Activated CD8-positive, alpha-beta memory T cell treated with anti-CD3 and anti-CD28 coated beads for 48 hours (primary cell): Measurements from ENCODE around the gene CDKN2AIPNL.
A peak's percentile ranks its signal among the peaks of the same experiment; 100 is the strongest.

Experiments used
- DNase-seq, 3 experiments: peaks; one replicate each; pipeline ENCODE4 v3.0.0-alpha.2; 2020; ENCODE audit warnings: low read depth in 2 of 3, low spot score in 2 of 3

The CDKN2AIPNL gene, protein sequence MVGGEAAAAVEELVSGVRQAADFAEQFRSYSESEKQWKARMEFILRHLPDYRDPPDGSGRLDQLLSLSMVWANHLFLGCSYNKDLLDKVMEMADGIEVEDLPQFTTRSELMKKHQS

DNA sequence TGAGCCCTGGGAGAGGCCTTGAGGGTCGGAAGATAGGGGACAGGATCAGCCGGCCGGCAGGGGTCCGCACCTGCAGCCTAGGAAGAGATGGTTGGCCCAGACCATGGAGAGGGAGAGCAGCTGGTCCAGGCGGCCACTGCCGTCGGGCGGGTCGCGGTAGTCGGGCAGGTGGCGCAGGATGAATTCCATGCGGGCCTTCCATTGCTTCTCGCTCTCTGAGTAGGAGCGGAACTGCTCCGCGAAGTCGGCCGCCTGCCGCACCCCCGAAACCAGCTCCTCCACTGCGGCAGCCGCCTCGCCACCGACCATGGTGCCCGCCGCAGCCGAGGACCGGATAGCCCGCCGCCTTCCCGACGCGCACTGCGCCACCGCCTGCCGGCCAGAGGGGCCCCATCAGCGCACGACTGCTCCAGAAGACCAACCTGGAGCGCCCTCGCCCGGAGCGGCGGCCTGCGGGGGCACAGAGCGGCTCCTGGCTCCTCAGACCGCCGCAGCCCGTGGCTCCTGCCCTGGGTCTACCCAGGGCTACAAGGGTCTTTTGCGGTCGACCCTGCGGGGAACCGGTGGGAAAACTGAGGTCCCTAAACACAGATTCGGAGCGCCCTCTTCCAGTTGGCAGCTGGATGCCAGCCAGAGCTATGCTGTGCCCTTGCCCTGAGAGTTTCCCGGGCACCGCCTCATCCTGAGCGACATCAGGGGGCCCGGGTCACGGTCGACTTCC lies at the start of gene CDKN2AIPNL:
Gene CDKN2AIPNL (minus strand): TSS at position 336 of the 721 bp plus-strand sequence. CDS start 27 bp downstream, at position 309.
- peak; percentile 78 to 83 (median 79) for DNase-seq

DNA sequence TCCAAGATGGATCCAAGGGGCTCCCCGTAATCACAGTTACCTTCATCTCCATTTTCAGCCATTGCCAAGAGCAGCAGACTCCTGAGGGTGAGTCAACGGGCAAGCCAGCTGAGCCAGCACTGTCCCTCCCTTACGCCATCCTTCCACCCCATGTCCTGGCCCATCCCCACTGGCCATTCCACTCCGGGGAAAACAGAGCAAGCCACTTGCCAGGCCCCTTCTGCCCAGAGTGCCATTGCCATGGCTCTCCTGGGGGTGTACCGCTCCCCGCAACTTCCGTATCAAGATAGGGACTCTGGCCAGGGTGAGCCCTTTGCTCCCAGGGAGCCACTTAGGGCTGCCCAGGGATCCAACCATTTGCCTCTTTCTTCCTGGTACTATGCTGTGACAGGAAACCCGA lies 48.9 kb upstream of the CDKN2AIPNL start:
- DNase-seq, result no peak

DNA sequence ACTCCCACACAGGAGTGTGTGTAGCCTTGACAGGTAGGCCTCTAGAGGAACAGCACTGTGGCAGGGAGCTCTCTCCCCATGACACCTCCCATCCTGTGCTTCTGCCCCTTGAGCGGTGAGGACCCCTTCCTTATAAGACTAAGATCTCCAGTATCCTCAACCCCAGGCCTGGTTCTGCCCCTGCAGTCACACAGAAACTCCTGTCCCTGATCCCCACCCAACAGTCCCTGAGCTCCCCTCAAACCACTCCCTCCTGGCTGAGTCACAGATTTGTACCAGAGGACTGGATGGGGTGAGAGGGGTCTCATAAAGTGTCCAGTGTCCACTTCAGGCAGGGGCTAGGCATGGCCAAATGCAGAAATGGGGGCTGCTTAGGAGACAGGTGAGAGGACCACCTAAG lies 47.8 kb upstream of the CDKN2AIPNL start:
- DNase-seq, result no peak

DNA sequence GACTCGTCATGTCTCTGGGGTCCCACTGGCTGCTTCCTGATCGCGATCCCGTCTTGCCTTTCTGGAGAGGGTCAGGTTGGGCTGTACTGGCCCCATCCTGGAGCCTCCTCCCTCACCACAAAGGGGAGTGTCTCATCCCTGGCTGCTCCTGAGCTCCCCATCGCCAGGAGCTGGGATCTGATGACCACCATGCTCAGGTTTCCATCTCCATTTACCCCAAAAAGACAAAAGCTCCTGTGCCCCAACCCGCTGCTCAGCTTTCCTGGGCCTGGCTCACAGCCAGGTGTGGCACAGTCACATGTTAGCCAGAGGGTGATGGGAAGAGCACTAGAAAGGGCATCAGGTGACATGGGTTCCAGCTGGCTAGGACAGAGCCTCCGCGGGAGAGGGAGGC lies 47.3 kb upstream of the CDKN2AIPNL start:
- no peak for DNase-seq

DNA sequence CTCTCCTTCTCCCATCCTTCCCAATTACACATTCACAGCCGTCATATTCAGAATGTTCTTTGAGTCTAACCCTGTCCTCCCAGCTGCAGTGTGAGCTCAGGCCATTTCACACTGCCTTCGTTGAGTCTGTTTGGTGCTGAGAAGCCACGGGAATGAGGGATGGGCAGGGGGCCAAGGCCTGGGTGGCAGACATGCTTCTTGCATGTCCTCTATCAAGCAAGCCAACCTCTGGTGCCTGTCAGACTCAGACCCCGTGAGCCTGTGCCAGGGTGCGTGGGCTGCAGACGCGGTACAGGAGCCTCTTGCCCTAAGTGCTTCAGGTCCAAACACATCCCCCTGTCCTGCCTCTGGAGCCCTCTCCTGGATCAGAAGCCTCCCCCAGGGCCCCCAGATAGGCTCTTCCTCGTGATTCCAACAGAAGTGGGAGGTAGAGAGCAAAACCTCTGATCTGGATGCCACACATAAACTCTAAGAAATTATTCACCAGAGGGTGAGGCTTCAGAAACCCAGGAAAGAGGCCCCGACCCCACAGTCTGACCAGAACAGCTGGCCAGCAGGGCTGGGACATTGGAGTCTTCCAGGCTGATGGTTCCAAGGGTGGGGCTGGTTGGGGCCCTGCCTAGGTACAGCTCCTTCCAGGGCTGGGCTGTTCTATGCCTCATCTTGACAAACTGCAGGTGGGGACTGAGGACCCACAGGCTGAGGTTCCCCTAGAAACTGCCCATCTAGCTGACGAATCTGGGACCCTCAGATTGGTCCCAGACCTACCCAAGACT lies 46.7 kb upstream of the CDKN2AIPNL start:
- no peak for DNase-seq

DNA sequence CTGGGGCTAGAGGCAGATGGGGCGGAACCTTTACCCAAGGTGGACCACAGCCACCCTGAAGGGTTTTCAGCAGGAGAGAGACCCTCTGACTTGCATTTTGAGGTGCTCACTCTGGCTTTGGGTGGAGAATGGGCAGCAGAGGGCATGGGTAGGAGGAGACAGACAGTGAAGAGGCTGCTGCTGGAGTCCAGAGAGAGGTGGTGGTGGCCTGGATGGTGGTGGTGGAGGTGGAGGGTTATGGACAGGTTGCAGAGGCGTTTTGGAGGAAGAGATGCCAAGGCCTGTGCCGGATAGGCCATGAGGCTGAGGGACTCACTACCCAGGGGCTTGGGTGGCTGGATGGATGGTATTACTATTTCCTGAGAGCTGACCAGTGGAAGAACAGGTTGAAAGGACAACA lies 46.1 kb upstream of the CDKN2AIPNL start:
- no peak for DNase-seq

DNA sequence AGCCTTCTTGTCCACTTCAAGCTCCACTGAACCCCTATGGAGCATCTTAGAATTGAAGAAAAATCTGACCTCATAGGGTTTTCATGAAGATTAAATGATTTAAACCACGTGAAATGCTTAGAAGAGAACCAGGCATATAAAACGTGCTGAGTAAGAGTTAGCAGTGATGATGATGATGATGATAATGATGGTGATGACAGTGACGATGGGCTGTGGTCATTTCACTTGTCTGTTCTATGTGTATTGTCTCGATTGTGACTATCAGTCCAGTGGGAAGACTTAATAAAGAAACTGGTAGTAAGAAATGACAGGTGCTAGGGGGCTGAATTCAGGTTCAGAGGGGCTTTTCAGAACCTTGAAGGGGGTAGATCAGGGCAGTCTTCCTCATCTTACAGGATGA lies 45.1 kb upstream of the CDKN2AIPNL start:
- no peak for DNase-seq

DNA sequence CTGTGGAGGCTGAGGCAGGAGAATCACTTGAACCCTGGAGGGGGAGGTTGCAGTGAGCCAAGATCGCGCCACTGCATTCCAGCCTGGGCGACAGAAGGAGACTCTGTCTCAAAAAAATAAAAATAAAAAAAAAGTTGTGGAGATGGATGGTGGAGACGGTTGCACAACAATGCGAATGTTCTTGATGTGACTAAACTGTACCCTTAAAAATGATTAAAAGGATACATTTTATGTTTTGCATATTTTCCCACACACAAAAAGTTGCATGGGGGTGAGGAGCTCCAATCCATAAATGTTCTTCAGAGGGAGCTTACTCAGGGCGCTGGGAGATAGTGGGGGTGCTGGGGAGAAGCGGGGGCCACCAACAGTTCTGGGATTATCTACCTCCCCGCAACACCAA lies 43.8 kb upstream of the CDKN2AIPNL start:
- DNase-seq, result no peak

DNA sequence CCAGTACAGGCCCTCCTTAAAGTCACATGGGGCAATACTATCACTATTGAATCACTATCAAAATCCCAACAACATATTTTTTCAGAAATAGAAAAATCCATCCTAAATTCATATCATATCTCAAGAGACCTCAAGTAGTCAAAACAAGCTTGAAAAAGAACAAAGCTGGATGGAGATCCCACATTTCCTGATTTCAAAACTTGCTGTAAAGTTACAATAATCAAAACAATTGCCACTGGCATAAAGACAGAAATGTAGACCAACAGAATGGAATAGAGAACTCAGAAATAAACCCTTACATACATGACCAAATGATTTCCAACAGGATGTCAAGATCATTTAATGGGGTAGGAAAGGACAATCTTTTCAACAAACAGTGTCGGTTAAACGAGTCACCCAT lies 41.3 kb upstream of the CDKN2AIPNL start:
- no peak for DNase-seq

DNA sequence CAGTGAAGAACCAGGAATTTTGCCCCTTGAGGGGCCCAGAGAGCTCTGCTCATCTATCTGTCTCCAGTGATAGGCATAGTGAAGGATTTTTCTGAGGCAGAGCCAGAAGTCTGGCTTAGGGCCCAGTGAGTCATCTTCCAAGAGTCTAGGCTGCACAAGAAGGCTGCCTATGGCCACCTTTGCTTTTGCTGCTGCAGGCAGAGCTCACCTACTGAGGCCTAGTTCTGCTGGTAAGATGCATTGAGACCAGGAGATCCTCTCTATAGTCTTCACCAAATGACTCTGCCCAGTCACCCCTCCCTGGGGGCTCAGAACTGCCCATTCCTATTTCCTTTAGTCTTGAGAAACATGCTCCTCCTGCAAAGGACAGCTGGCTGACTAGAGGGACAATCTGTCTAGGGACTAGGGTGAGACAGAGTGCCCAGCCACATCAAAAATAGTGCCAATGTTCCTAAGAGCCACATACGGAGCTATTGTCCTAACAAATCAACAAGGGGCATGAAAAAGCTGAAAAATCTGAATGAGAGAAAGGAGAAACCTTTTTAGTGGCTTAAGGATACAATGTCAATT lies 40.3 kb upstream of the CDKN2AIPNL start:
- DNase-seq, result no peak

DNA sequence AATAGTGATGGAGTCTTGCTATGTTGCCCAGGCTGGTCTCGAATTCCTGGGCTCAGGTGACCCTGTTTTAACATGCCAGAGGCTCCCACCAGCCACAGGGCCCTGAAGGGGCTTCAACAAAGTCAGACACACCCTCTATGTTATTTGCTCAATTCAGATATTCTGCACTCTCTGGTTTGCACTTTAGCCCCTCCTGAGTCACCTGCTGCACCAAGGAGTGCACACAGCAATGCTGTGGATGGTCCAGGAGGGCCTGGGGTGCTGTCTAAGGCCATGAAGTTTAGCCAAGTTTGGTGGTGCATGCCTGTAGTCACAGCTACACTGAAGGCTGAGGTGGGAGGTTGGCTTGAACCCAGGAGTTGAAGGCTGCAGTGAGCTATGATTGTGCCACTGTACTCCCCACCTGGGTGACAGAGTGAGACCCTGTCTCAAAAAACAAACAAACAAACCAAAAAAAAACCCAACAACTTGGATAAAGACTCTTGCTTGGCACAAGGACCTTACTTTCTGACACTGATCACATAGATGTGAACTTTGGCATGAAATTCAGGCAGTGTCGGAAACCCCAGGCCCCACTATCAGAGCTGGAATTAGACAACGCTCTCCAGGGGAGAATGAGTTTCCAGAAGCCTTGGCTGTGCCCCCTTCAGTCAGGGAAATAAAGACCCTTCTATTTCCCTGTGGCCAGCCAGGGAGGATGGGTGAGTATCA lies 39.7 kb upstream of the CDKN2AIPNL start:
- no peak for DNase-seq

DNA sequence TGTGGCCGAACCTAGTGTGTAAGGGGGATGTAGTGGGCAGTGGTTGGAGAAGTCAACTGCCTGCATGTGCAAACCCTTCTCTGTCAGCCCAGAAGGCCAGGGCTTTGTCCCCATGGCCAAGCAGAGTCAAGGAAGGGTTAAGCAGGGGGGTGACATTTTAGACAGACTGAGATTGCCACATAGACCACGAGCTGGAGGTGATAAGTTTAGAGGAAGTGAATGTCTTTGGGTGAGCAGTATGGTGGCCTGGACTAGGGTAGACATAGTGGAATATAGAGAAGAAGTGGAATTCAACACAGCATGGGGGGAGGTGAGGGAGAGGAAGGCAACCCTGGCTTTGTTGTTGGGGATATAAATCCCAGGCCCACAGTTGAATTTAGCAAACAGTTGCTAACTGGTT lies 38.7 kb upstream of the CDKN2AIPNL start:
- DNase-seq, result no peak

DNA sequence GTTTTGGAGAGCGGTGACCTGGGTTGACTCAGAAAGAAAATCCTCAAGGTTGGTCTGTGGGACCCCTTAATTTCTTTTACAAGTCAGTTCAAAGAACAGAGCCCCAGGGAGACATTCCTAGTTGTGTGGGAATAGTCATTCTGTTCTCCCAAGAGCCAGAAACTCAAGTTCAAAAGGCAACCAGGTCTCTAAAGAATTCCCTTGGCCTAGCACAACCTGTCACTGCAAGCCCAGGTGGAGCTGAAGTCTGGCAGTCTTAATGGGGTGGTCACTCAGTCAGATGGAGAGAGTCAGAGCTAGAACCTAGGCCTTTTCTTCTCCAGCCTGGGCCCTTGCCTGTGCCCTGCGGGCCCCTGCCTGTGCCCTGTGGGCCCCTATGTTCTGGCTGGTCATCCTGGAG lies 37.5 kb upstream of the CDKN2AIPNL start:
- DNase-seq, result no peak

DNA sequence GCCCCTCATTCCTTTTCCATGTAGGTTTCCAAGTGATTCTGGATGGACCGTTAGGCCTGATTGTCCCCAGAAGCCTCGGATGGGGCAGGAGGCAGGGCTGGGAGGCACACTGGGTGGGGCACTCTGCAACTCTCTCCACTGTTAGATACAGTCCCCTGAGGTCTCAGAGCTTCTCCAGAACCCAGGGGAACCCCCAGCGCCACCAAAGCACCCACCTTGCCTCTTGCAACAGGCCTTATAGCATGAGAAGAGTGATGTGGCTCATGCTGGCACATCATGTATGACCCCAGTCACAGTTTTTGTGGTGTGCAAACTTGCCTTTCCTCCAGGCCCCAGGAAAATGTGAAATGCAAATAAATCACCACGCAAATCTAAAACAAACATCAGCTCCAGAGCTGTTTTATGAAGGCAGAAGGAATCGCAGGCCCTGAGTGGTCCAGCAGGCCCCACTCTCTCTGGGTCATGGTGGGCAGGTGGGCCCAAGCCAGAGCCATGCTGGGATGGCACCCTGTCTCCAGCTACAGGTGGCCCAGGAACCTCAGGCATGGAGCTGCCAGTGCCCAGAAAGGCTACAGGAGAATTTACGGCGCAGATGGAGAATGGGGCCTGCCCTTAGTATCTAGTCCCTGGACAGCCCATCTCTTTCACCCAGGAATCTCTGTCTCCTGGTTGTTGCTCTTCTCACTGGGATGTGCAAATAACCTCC lies 36.3 kb upstream of the CDKN2AIPNL start:
- DNase-seq, result no peak

DNA sequence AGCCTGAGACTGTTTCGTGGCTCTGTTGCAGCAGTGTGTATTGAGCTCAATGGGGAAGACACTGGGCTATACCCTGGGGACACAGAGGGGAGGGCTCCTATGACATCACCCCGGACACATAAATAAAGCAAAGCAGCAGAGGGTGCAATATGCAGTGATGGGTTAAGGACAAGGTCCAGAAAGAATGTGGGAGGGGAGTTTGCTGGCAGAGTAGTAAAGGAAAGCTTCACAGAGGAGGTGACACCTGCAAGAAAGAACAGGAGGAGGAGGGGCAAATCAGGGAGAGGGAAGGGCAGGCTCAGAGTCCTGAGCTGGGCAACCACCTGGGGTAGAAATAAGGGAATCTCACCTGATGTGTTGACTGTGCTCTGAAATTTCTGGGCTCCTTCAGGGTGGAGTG lies 35.3 kb upstream of the CDKN2AIPNL start:
- no peak for DNase-seq

DNA sequence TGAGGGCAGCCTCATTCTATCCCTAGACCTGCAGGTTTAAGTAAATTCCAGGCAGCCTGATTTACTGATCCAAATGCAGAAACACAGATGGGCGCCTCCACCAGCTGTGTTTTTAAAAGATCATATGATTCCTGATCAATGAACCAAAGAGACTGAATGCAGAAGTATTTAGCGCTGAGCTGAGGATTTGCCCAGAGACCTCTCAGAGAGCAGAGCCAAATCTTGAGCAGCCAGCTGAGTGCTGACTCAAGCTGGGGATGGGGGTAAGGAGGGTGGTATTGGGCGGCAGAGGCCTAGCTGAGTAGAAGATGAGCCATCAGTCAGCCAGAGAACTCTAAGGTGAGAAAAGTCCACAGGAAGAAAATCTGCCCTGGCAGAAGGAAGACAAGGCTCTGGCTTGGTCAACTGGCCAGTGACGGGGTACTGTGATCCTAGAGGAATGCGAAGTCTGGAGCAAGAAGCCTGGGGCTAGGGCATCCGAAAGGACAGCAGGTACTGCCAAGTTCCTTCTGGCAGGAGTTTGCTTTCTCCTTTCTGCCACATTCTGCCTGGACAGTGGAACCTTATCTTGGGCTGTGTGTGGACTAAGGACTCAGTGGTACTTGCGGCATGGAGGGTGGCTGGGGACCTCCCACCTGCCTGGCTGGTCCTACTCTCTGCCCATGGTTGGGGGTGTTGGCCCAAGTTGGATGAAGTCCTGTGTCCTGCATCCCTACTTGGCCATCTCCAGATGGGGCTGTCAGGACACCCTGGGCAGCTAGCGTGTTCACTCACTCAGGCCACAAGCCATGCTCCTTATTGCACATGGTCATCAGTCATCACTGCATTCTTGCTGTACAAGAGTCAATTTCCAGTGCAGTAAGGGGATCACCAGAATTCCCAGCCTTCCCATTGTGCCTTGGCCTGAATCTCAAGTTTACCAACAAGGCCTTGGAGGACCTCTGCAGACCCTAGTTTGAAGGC lies 34.5 kb upstream of the CDKN2AIPNL start:
- no peak for DNase-seq

DNA sequence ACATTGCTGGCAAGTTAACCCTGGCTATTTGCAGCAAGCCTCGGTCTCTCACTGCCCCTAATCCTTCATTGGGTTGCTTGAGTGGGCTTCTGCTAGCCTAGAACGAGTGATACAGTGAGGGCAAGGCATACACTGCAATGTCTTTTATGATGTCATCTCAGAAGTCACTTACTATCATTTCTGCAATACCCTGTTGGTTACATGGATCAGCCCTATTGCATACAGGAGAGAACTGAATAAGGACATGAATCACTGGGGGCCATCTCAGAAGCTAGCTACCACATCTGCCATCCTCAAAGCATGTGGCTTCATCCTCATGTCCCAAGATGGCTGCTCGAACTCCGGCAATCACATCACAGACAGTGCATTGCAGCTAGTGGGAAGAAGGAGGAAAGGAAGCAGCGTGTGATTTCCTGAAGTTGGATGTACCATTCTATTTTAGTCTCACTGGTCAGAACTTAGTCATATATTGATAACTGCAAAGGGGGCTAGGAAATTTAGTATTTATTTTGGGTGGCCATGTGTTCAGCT lies 33.3 kb upstream of the CDKN2AIPNL start:
- no peak for DNase-seq

DNA sequence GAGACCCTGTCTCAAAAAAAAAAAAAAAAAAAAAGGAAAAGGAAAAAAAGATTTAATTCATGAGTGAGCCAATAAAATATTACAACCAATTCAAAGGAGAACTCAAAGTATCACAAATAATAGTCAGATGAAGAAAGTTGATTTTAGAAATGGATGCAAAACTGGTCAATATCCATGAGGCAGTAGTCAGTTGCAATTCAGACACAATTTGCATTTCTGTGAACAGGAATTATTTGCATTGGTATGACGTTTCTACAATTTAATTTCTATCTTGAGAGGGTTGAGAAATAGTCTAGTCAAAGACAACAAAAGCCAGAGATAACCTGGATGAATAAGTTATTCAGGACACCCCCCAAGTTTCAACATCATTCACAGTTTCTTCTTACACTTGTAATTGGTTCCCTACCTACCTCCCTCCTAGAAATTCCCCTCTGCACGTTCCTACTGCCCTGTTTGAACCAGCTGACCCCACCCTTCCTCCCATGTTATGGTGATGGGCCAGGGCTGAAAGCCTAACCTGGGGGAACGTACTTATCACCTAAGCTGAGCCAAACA lies 28.6 kb upstream of the CDKN2AIPNL start:
- no peak for DNase-seq

DNA sequence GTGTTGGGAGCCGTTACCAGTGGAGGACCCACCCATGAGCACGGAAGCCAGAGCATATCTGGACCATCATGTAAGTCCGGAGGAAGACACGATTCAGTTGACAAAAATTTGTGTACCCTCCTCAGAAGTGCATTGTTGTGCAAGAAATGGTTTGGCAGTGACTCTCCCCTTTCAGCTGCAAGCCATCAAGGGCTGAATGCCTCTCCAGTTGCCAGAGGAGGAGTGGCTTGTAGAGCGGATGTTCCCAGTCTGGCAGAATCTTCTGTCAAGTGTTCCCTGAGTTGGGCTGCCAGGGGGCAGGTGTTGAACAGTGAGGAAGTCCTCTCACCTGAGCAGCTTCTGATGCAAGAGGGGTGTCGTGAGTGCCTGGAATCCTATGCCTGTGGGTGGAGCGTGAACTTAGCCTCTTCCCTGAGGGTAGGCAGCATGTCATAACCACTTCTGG lies 27.6 kb upstream of the CDKN2AIPNL start:
- no peak for DNase-seq
